CD14-positive monocyte (primary cell): ENCODE data around the gene ETS1. TPM values are rescaled to one million over a fixed set of nuclear protein-coding genes. Genes with fewer than 3 reads are reported as not detected.

Experiments used
- DNase-seq, 3 donors: peaks; one replicate each; pipeline ENCODE4 v3.0.0-alpha.2; 2011 to 2022
- H2AFZ ChIP-seq: 2 replicates; pipeline ENCODE4 v1.6.0; 2012; ENCODE audit warnings: mild to moderate bottlenecking, low read depth, low read length, inconsistent platforms; ENCODE audit not compliant: insufficient read depth, poor library complexity, severe bottlenecking
- H3K27ac ChIP-seq, 2 donors: 1 replicate in 1 of 2; 2 replicates in 1 of 2; pipeline ENCODE4 v1.5.1; 2012 to 2013; ENCODE audit warnings: low read length in 2 of 2, control low read depth in 1 of 2, inconsistent platforms in 1 of 2, low read depth in 1 of 2, mild to moderate bottlenecking in 1 of 2
- H3K27me3 ChIP-seq, 2 donors: one replicate each; pipeline versions ENCODE4 v1.6.0 to v1.6.1; 2011 to 2013; ENCODE audit warnings: low read length in 2 of 2; ENCODE audit not compliant: control insufficient read depth in 2 of 2, insufficient read depth in 2 of 2
- H3K36me3 ChIP-seq, 2 donors: replicated peaks in 1 of 2; 1 replicate in 1 of 2; 2 replicates in 1 of 2; pipeline versions ENCODE4 v1.5.1 to v1.6.1; 2012 to 2013; ENCODE audit warnings: low read length in 2 of 2, control low read depth in 1 of 2, inconsistent platforms in 1 of 2, mild to moderate bottlenecking in 1 of 2; ENCODE audit not compliant: insufficient read depth in 2 of 2, control insufficient read depth in 1 of 2
- H3K4me1 ChIP-seq, 2 donors: 1 replicate in 1 of 2; 2 replicates in 1 of 2; pipeline versions ENCODE4 v1.5.1 to v1.6.1; 2012 to 2013; ENCODE audit warnings: low read length in 2 of 2, control low read depth in 1 of 2, inconsistent platforms in 1 of 2, mild to moderate bottlenecking in 1 of 2, moderate library complexity in 1 of 2; ENCODE audit not compliant: insufficient read depth in 2 of 2, control insufficient read depth in 1 of 2
- H3K4me2 ChIP-seq: replicated peaks from 2 replicates; pipeline ENCODE3; 2012; ENCODE audit warnings: low read length, moderate library complexity, mild to moderate bottlenecking; ENCODE audit not compliant: poor library complexity, severe bottlenecking; ENCODE audit errors: extremely low read depth
- H3K4me3 ChIP-seq, 3 experiments: fragments of 200-600 bp in 1 of 3; sonication (generic) in 1 of 3; replicated peaks in 1 of 3; 1 replicate in 2 of 3; 2 replicates in 1 of 3; pipeline ENCODE4 v1.5.1; 2011 to 2013; ENCODE audit warnings: low read length in 3 of 3, mild to moderate bottlenecking in 3 of 3, control low read depth in 2 of 3, low read depth in 2 of 3, inconsistent platforms in 1 of 3, moderate library complexity in 1 of 3
- H3K79me2 ChIP-seq: 2 replicates; pipeline ENCODE4 v1.6.0; 2012; ENCODE audit warnings: mild to moderate bottlenecking, control low read depth, inconsistent platforms, low read length, moderate library complexity; ENCODE audit not compliant: insufficient read depth
- H3K9ac ChIP-seq: 2 replicates; pipeline ENCODE4 v1.6.0; 2017; ENCODE audit warnings: low read length, mild to moderate bottlenecking; ENCODE audit not compliant: insufficient read depth, poor library complexity, severe bottlenecking
- H3K9me3 ChIP-seq, 2 donors: replicated peaks in 1 of 2; 1 replicate in 1 of 2; 2 replicates in 1 of 2; pipeline versions ENCODE4 v1.5.1 to v1.6.1; 2012 to 2013; ENCODE audit warnings: low read length in 2 of 2, control low read depth in 1 of 2; ENCODE audit not compliant: control insufficient read depth in 1 of 2, insufficient read depth in 1 of 2
- H4K20me1 ChIP-seq: 2 replicates; pipeline ENCODE4 v1.6.0; 2012; ENCODE audit warnings: mild to moderate bottlenecking, low read length, control low read depth, moderate library complexity; ENCODE audit not compliant: insufficient read depth
- H3K27ac Mint-ChIP-seq, 7 donors: one replicate each; pipeline ENCODE4 v1.8.0; 2020; ENCODE audit warnings: mild to moderate bottlenecking in 7 of 7, mixed read lengths in 7 of 7, moderate library complexity in 6 of 7, inconsistent platforms in 2 of 7
- H3K27me3 Mint-ChIP-seq, 3 donors: one replicate each; pipeline ENCODE4 v1.8.0; 2021 to 2022; ENCODE audit warnings: low read depth in 3 of 3, mild to moderate bottlenecking in 3 of 3, mixed read lengths in 3 of 3, moderate library complexity in 3 of 3, inconsistent platforms in 1 of 3
- H3K36me3 Mint-ChIP-seq, 2 donors: one replicate each; pipeline ENCODE4 v1.8.0; 2020; ENCODE audit warnings: mixed read lengths in 2 of 2, inconsistent platforms in 1 of 2, mild to moderate bottlenecking in 1 of 2
- H3K4me1 Mint-ChIP-seq: one replicate; pipeline ENCODE4 v1.8.0; 2020; ENCODE audit warnings: mild to moderate bottlenecking, mixed read lengths
- H3K4me3 Mint-ChIP-seq, 2 donors: one replicate each; pipeline ENCODE4 v1.8.0; 2020; ENCODE audit warnings: mild to moderate bottlenecking in 2 of 2, mixed read lengths in 2 of 2, moderate library complexity in 1 of 2
- H3K9me3 Mint-ChIP-seq, 7 donors: one replicate each; pipeline ENCODE4 v1.8.0; 2020 to 2022; ENCODE audit warnings: mixed read lengths in 7 of 7, mild to moderate bottlenecking in 6 of 7, moderate library complexity in 6 of 7, inconsistent platforms in 2 of 7
- WGBS: methylation state at CpG from one replicate; pipeline ENCODE4 v1.1.5; 2013; ENCODE audit warnings: missing lambda C conversion rate; ENCODE audit not compliant: insufficient coverage; 5-methylcytosine and 5-hydroxymethylcytosine counted together
- intact Hi-C, 2 donors: fragments of 100-400 bp; cut with micrococcal nuclease; formaldehyde crosslinking; loops; one replicate each; pipeline versions ENCODE4 v1.15.0 to v1.15.1; 2023
- polyA plus RNA-seq, 3 donors: library from polyadenylated mRNA; depleted of rRNA in 1 of 3; unstranded in 2 of 3; stranded (reverse) in 1 of 3; fragments of 300-500 nt in 2 of 3; fragments of >200 nt in 1 of 3; fragmentation: Illumina TruSeq in 2 of 3; gene quantifications; 1 replicate in 2 of 3; 2 replicates in 1 of 3; pipeline ENCODE4 v1.2.3, GENCODE V29; 2012 to 2021
- TF ChIP-seq, protein P1 (sequence below): fragments of 200-600 bp; IDR thresholded peaks from one replicate; pipeline ENCODE4 v1.8.0; 2022; ENCODE audit warnings: antibody characterized with exemption, mild to moderate bottlenecking

Gene ETS1
- polyA plus RNA-seq, 3 donors, result 0.67 to 1.6 (median 1.6) TPM

- no peak for DNase-seq
- H3K27ac ChIP-seq, result no peak overlapping the region
- 100% methylated on average over 1 of the region's 1 CpG for WGBS
- H4K20me1 ChIP-seq, result no peaks in the 10 kb centered on the region
- H3K4me1 ChIP-seq, result no peaks in the 10 kb centered on the region
- H3K4me3 ChIP-seq, result no peak overlapping the region
- H3K4me3 Mint-ChIP-seq, result no peak overlapping the region
- H3K27ac Mint-ChIP-seq, result no peak overlapping the region
- H3K9ac ChIP-seq, result no peak overlapping the region
- no peak overlapping the region for H3K4me2 ChIP-seq
- no peaks in the 10 kb centered on the region for H3K36me3 Mint-ChIP-seq
- no peaks in the 10 kb centered on the region for H3K36me3 ChIP-seq
- TF ChIP-seq, protein P1, sequence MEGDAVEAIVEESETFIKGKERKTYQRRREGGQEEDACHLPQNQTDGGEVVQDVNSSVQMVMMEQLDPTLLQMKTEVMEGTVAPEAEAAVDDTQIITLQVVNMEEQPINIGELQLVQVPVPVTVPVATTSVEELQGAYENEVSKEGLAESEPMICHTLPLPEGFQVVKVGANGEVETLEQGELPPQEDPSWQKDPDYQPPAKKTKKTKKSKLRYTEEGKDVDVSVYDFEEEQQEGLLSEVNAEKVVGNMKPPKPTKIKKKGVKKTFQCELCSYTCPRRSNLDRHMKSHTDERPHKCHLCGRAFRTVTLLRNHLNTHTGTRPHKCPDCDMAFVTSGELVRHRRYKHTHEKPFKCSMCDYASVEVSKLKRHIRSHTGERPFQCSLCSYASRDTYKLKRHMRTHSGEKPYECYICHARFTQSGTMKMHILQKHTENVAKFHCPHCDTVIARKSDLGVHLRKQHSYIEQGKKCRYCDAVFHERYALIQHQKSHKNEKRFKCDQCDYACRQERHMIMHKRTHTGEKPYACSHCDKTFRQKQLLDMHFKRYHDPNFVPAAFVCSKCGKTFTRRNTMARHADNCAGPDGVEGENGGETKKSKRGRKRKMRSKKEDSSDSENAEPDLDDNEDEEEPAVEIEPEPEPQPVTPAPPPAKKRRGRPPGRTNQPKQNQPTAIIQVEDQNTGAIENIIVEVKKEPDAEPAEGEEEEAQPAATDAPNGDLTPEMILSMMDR, result no peak
- H2AFZ ChIP-seq, result no peak overlapping the region
- H3K9me3 Mint-ChIP-seq, result peaks cover 0 to 2% (median 0%) of the 10 kb centered on the region in 7 donors
- peaks cover 0 to 3% of the 10 kb centered on the region in 2 donors for H3K27me3 ChIP-seq
- no peaks in the 10 kb centered on the region for H3K79me2 ChIP-seq
- H3K27me3 Mint-ChIP-seq, result peaks cover 3 to 13% (median 4%) of the 10 kb centered on the region in 3 donors
- no peaks in the 10 kb centered on the region for H3K4me1 Mint-ChIP-seq
- no peaks in the 10 kb centered on the region for H3K9me3 ChIP-seq
- intact Hi-C loops, result no loop called here
Observed at GRCh38 chr11:128536506-128536905, 50.9 kb downstream of the ETS1 start.

DNA sequence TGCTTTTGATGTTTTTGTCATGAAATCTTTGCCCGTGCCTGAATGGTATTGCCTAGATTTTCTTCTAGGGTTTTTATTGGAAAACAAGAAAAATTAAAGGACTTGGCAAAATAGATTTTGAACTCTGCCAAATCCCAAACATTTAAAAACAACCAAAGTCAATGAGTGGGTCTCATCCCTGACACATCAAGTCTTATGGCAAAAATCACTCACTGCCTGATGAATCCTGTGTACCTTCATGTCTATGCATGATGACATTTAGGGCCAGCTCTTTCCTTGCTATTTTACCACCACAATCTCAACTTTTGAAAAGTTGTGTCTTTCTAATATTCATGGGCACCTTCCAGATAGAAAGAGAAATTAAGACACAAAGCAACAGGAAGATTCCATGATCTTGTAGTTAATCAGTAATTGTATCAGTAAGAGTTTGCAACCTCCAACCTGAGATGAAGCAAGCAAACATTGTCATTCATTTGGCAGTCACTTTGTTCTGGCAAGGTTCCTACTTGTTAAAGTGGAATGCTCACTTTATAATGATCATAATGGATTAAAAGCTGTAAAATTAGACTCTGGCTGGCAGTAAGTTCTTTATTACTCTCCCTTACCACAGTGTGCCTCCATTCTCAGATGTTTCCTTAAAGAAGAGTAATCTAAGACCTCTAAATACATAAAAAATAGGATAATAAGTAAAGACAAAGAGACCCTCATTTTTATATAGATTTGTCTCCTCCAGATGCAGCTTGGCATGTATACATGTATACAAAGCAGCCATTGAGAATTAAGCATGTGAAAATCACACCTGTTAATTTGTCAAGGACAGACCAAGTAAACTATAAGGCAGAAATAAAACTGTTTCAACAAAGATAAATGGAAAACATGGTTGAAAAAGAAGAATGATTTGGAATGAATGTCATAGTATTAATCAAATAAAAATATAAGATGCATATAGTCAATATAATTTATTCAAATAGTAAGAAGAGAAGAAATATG lies 51.6 kb downstream of the ETS1 start:
- intact Hi-C loops, result no loop called here
- H3K4me2 ChIP-seq, result no peak overlapping the region
- no peaks in the 10 kb centered on the region for H3K9me3 ChIP-seq
- Mint-ChIP-seq H3K27ac (no peak overlapping the region), H3K27me3 (peaks cover 3 to 11% (median 4%) of the 10 kb centered on the region in 3 donors), H3K9me3 (peaks cover 0 to 2% (median 0%) of the 10 kb centered on the region in 7 donors), H3K4me3 (no peak overlapping the region), H3K4me1 (no peaks in the 10 kb centered on the region), H3K36me3 (no peaks in the 10 kb centered on the region)
- H3K36me3 ChIP-seq, result no peaks in the 10 kb centered on the region
- H3K9ac ChIP-seq, result no peak overlapping the region
- peaks cover 0 to 2% of the 10 kb centered on the region in 2 donors for H3K27me3 ChIP-seq
- no peaks in the 10 kb centered on the region for H3K79me2 ChIP-seq
- H3K4me3 ChIP-seq, result no peak overlapping the region
- H3K4me1 ChIP-seq, result no peaks in the 10 kb centered on the region
- no CpG with 5 or more reads among the region's 1 CpG for WGBS
- TF ChIP-seq, protein P1, result no peak
- H4K20me1 ChIP-seq, result no peaks in the 10 kb centered on the region
- H2AFZ ChIP-seq, result no peak overlapping the region
- H3K27ac ChIP-seq, result no peak overlapping the region
- DNase-seq, result no peak
